ENCODE results near the gene ADAM15. TPM values are rescaled to one million over a fixed set of nuclear protein-coding genes. Genes with fewer than 3 reads are reported as not detected.

ADAM15 gene
- total and polyA plus RNA-seq, 2 of the 8 experiments (the other 6 are each of a cell fraction or from before 2014, with no cell fraction given): 32.9 to 37.6 TPM

- peak; percentile 99 for TF ChIP-seq ATF2 (IDR thresholded peaks at IDR 0.05; ENCODE audit: low read length)
- no peak for TF ChIP-seq HDAC6 (IDR thresholded peaks at IDR 0.05; ENCODE audit: low read depth, low read length)
- TF ChIP-seq KDM1A (IDR thresholded peaks at IDR 0.05; ENCODE audit: borderline replicate concordance, low read length): no peak
- TF ChIP-seq SAP30 (IDR thresholded peaks at IDR 0.05; ENCODE audit: insufficient read depth, insufficient replicate concordance, low read length): peak; percentile 50
- no peak for TF ChIP-seq E2F6 (IDR thresholded peaks at IDR 0.05)
- TF ChIP-seq CEBPB (IDR thresholded peaks at IDR 0.05; ENCODE audit: low read depth, low read length): no peak
- no peak for TF ChIP-seq TCF12 (IDR thresholded peaks at IDR 0.05; ENCODE audit: low read depth, low read length)
- peak; percentile 78; the same call in 1 of the 2 replicates for TF ChIP-seq JUN (IDR thresholded peaks at IDR 0.05; ENCODE audit: low read depth, low read length)
Measured at GRCh38 chr1:155071701-155072100, 20.6 kb downstream of the ADAM15 start (continued).

Measured in H1 (cell line).